HEK293 (cell line): ENCODE measurements around the gene PTK7.

ENCODE experiments used
- BCL11A ChIP-seq: fragments of 450-650 bp; formaldehyde crosslinking; IDR thresholded peaks from 2 replicates; pipeline ENCODE4 v1.5.1; 2016; ENCODE audit warnings: low read depth, missing biosample characterization, missing genetic modification characterization
- FEZF1 ChIP-seq: fragments of 450-650 bp; formaldehyde crosslinking; IDR thresholded peaks from 2 replicates; pipeline ENCODE4 v1.5.1; 2016; ENCODE audit warnings: missing biosample characterization, missing genetic modification characterization
- HIC1 ChIP-seq: fragments of 450-650 bp; formaldehyde crosslinking; IDR thresholded peaks from 2 replicates; pipeline ENCODE4 v1.5.1; 2016; ENCODE audit warnings: missing biosample characterization, missing genetic modification characterization
- HOXC10 ChIP-seq: sonication (generic); formaldehyde crosslinking; IDR thresholded peaks from 2 replicates; pipeline ENCODE4 v1.8.1; 2023; ENCODE audit warnings: mild to moderate bottlenecking, missing genetic modification reagents
- KLF10 ChIP-seq: fragments of 450-650 bp; IDR thresholded peaks from 2 replicates; pipeline ENCODE4 v1.5.1; 2018; ENCODE audit warnings: missing biosample characterization, mild to moderate bottlenecking, missing genetic modification characterization
- KLF16 ChIP-seq: fragments of 450-650 bp; formaldehyde crosslinking; IDR thresholded peaks from 2 replicates; pipeline ENCODE4 v1.5.1; 2017; ENCODE audit warnings: missing biosample characterization, missing genetic modification characterization
- KLF7 ChIP-seq: fragments of 450-650 bp; formaldehyde crosslinking; IDR thresholded peaks from 2 replicates; pipeline ENCODE4 v1.5.1; 2016; ENCODE audit warnings: missing biosample characterization, missing genetic modification characterization, borderline replicate concordance
- MYNN ChIP-seq: fragments of 450-650 bp; formaldehyde crosslinking; IDR thresholded peaks from 2 replicates; pipeline ENCODE4 v1.5.1; 2016; ENCODE audit warnings: missing biosample characterization, missing genetic modification characterization, borderline replicate concordance
- PRDM10 ChIP-seq: fragments of 450-650 bp; formaldehyde crosslinking; IDR thresholded peaks from 2 replicates; pipeline ENCODE4 v1.5.1; 2016; ENCODE audit warnings: missing biosample characterization, missing genetic modification characterization
- SETDB1 ChIP-seq: IDR thresholded peaks from one replicate; pipeline ENCODE4 v1.6.1; 2017; ENCODE audit warnings: mild to moderate bottlenecking, low read length, moderate library complexity, mixed read lengths; ENCODE audit not compliant: insufficient read length
- ZBTB49 ChIP-seq: fragments of 450-650 bp; formaldehyde crosslinking; IDR thresholded peaks from 2 replicates; pipeline ENCODE4 v1.5.1; 2016; ENCODE audit warnings: missing biosample characterization, missing genetic modification characterization, low read depth
- ZEB2 ChIP-seq: fragments of 450-650 bp; formaldehyde crosslinking; IDR thresholded peaks from 2 replicates; pipeline ENCODE4 v1.5.1; 2016; ENCODE audit warnings: missing biosample characterization, missing genetic modification characterization
- ZFP3 ChIP-seq: fragments of 450-650 bp; formaldehyde crosslinking; IDR thresholded peaks from 2 replicates; pipeline ENCODE4 v1.5.1; 2016; ENCODE audit warnings: low read depth, missing biosample characterization, missing genetic modification characterization
- ZFP41 ChIP-seq: fragments of 450-650 bp; formaldehyde crosslinking; IDR thresholded peaks from 2 replicates; pipeline ENCODE4 v1.5.1; 2016; ENCODE audit warnings: missing biosample characterization, missing genetic modification characterization, borderline replicate concordance
- ZNF114 ChIP-seq: fragments of 450-650 bp; formaldehyde crosslinking; IDR thresholded peaks from 2 replicates; pipeline ENCODE4 v1.5.0; 2017; ENCODE audit warnings: missing biosample characterization, missing genetic modification characterization
- ZNF140 ChIP-seq: fragments of 450-650 bp; formaldehyde crosslinking; IDR thresholded peaks from 2 replicates; pipeline ENCODE4 v1.5.1; 2016; ENCODE audit warnings: missing biosample characterization, missing genetic modification characterization
- ZNF16 ChIP-seq: fragments of 450-650 bp; formaldehyde crosslinking; IDR thresholded peaks from 2 replicates; pipeline ENCODE4 v1.5.1; 2016; ENCODE audit warnings: low read depth, missing biosample characterization, missing genetic modification characterization
- ZNF2 ChIP-seq: fragments of 450-650 bp; formaldehyde crosslinking; IDR thresholded peaks from 2 replicates; pipeline ENCODE4 v1.5.1; 2016; ENCODE audit warnings: missing biosample characterization, missing genetic modification characterization
- ZNF311 ChIP-seq: fragments of 450-650 bp; formaldehyde crosslinking; IDR thresholded peaks from 2 replicates; pipeline ENCODE4 v1.5.1; 2017; ENCODE audit warnings: missing biosample characterization, missing genetic modification characterization, borderline replicate concordance
- ZNF324 ChIP-seq: fragments of 450-650 bp; formaldehyde crosslinking; IDR thresholded peaks from 2 replicates; pipeline ENCODE4 v1.5.1; 2016; ENCODE audit warnings: missing biosample characterization, missing genetic modification characterization
- ZNF398 ChIP-seq: fragments of 450-650 bp; formaldehyde crosslinking; IDR thresholded peaks from 2 replicates; pipeline ENCODE4 v1.5.1; 2017; ENCODE audit warnings: missing biosample characterization, missing genetic modification characterization
- ZNF521 ChIP-seq: fragments of 450-650 bp; formaldehyde crosslinking; IDR thresholded peaks from 2 replicates; pipeline ENCODE4 v1.5.1; 2017; ENCODE audit warnings: missing biosample characterization, mild to moderate bottlenecking, missing genetic modification characterization
- ZNF555 ChIP-seq: fragments of 450-650 bp; formaldehyde crosslinking; conservative IDR thresholded peaks from 2 replicates; pipeline ENCODE4 v1.5.1; 2017; ENCODE audit warnings: missing biosample characterization, mild to moderate bottlenecking, missing genetic modification characterization, inconsistent platforms
- ZNF629 ChIP-seq: fragments of 450-650 bp; formaldehyde crosslinking; IDR thresholded peaks from 2 replicates; pipeline ENCODE4 v1.5.1; 2017; ENCODE audit warnings: missing biosample characterization, missing genetic modification characterization
- ZNF660 ChIP-seq: fragments of 450-650 bp; IDR thresholded peaks from 2 replicates; pipeline ENCODE4 v1.5.1; 2018; ENCODE audit warnings: missing biosample characterization, mild to moderate bottlenecking, missing genetic modification characterization
- ZNF76 ChIP-seq: fragments of 450-650 bp; formaldehyde crosslinking; IDR thresholded peaks from 2 replicates; pipeline ENCODE4; 2016; ENCODE audit warnings: low read depth, missing biosample characterization, missing genetic modification characterization, borderline replicate concordance
- ZNF768 ChIP-seq: fragments of 450-650 bp; formaldehyde crosslinking; IDR thresholded peaks from 2 replicates; pipeline ENCODE4 v1.5.1; 2018; ENCODE audit warnings: missing biosample characterization, mild to moderate bottlenecking, missing genetic modification characterization
- ZNF791 ChIP-seq: fragments of 450-650 bp; formaldehyde crosslinking; IDR thresholded peaks from 2 replicates; pipeline ENCODE4 v1.5.1; 2016; ENCODE audit warnings: missing biosample characterization, missing genetic modification characterization
- ZNF792 ChIP-seq: fragments of 450-650 bp; formaldehyde crosslinking; IDR thresholded peaks from 2 replicates; pipeline ENCODE4 v1.5.1; 2016; ENCODE audit warnings: missing biosample characterization, missing genetic modification characterization
- ZSCAN18 ChIP-seq: fragments of 450-650 bp; formaldehyde crosslinking; IDR thresholded peaks from 2 replicates; pipeline ENCODE4 v1.5.1; 2016; ENCODE audit warnings: missing biosample characterization, missing genetic modification characterization

Gene PTK7

GRCh38 chr6:43053545-43054205 lies 22.4 kb upstream of the PTK7 start, which contains the start of gene CUL7 (continued):
- TF ChIP-seq HIC1 (tag by site-specific recombination): peak; percentile 96
- no peak for TF ChIP-seq ZSCAN18
- TF ChIP-seq ZNF629: peak; percentile 93
- no peak for TF ChIP-seq BCL11A (tag by site-specific recombination)
- TF ChIP-seq ZNF140: no peak
- no peak for TF ChIP-seq ZNF792
- TF ChIP-seq PRDM10 (tag by site-specific recombination): peak; percentile 75
- TF ChIP-seq ZNF2: peak; percentile 63; the same call in 1 of the 2 replicates
- TF ChIP-seq ZBTB49 (tag by site-specific recombination): no peak
- TF ChIP-seq HOXC10: no peak
- TF ChIP-seq ZNF114 (tag by site-specific recombination): no peak
- no peak for TF ChIP-seq ZFP41
- no peak; the same call in 1 of the 2 replicates for TF ChIP-seq ZNF324 (tag by site-specific recombination)
- no peak for TF ChIP-seq ZNF521
- no peak for TF ChIP-seq SETDB1
- TF ChIP-seq ZFP3 (tag by site-specific recombination): no peak
- peak; percentile 74 for TF ChIP-seq ZNF660 (tag by site-specific recombination)
- TF ChIP-seq ZNF16: no peak
- peak; percentile 41 for TF ChIP-seq ZNF398
- TF ChIP-seq ZNF76: peak; percentile 41
- TF ChIP-seq ZNF768: no peak
- TF ChIP-seq ZNF311 (tag by site-specific recombination): no peak
- peak; percentile 92 for TF ChIP-seq ZEB2 (tag by site-specific recombination)
- peak; percentile 68; the same call in 1 of the 2 replicates for TF ChIP-seq KLF10 (tag by site-specific recombination)
- TF ChIP-seq ZNF791 (tag by site-specific recombination): no peak
- TF ChIP-seq KLF16: peak; percentile 84
- TF ChIP-seq ZNF555 (tag by site-specific recombination): no peak
- peak; percentile 94 for TF ChIP-seq FEZF1 (tag by site-specific recombination)
- TF ChIP-seq MYNN: no peak
- TF ChIP-seq KLF7: peak; percentile 86
